ENCODE results near the gene MYRFL. TPM values are rescaled to one million over a fixed set of nuclear protein-coding genes. Genes with fewer than 3 reads are reported as not detected.

The MYRFL gene
- total and polyA plus RNA-seq, 11 donors = 0.13 to 0.96 (median 0.44) TPM; not detected in 2

DNA sequence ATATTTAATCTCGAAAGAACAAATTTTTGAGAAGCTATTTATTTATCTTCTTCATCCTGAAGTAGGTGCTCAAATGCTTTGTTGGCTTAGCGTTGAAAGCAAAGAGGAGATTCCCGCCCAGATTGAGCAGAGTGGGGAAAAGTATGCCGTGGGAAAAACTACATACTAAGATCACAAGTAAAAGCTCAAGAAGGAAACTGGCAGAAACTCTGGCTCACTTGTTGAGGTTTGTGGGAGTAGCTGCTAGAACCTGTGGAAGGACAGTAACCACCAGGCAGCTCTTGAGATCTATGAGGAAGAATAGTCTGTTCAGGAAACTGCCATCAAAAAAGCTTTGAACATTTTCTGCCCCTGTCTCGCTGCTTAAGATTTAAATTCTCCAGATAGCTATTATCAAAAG, 3.9 kb downstream of the MYRFL start:
- no peaks in the 10 kb centered on the region for H3K9me3 ChIP-seq
- WGBS, 4 donors = 72 to 76% (median 75%) methylated on average over 5 of the region's 5 CpGs
- no peak overlapping the region for H3K4me3 ChIP-seq
- peaks cover 0 to 9% (median 0%) of the 10 kb centered on the region in 12 donors for H3K4me1 ChIP-seq
- no peaks in the 10 kb centered on the region for H3K36me3 ChIP-seq
- ATAC-seq (no peak), DNase-seq (no peak)
- intact Hi-C loops (cut with DNase I) = no loop called here
- no peak overlapping the region for H3K27ac ChIP-seq
- no peak for TF ChIP-seq POLR2A (IDR thresholded peaks at IDR 0.05)
- TF ChIP-seq, protein P1, sequence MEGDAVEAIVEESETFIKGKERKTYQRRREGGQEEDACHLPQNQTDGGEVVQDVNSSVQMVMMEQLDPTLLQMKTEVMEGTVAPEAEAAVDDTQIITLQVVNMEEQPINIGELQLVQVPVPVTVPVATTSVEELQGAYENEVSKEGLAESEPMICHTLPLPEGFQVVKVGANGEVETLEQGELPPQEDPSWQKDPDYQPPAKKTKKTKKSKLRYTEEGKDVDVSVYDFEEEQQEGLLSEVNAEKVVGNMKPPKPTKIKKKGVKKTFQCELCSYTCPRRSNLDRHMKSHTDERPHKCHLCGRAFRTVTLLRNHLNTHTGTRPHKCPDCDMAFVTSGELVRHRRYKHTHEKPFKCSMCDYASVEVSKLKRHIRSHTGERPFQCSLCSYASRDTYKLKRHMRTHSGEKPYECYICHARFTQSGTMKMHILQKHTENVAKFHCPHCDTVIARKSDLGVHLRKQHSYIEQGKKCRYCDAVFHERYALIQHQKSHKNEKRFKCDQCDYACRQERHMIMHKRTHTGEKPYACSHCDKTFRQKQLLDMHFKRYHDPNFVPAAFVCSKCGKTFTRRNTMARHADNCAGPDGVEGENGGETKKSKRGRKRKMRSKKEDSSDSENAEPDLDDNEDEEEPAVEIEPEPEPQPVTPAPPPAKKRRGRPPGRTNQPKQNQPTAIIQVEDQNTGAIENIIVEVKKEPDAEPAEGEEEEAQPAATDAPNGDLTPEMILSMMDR (IDR thresholded peaks at IDR 0.05) = no peak
- H3K27me3 ChIP-seq = no peaks in the 10 kb centered on the region

DNA sequence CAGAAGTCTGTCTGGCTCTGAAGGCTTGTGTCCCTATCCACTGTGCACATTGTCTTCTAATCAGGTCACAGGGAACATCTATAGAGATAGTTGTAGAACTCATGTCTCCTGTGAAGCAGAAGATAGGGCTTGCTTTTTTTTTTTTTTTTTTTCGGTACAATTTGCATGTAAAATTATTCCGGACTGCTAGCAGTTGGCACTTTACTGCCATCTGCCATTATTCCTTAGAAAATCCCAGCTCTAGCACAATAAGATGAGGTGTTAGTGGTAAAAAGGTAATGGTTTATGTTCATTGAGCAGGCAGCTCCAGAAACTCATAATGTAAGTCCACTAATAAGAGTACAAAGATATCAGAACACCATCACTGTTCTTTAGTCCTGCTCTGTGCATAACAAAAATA, 8.7 kb downstream of the MYRFL start:
- intact Hi-C loops (cut with DNase I) = no loop called here
- peaks cover 0 to 9% (median 0%) of the 10 kb centered on the region in 12 donors for H3K4me1 ChIP-seq
- TF ChIP-seq, protein P1 (IDR thresholded peaks at IDR 0.05) = no peak
- no peak for TF ChIP-seq POLR2A (IDR thresholded peaks at IDR 0.05)
- no peaks in the 10 kb centered on the region for H3K9me3 ChIP-seq
- H3K36me3 ChIP-seq = no peaks in the 10 kb centered on the region
- no peak for DNase-seq
- 67 to 93% (median 81%) methylated on average over 2 of the region's 2 CpGs for WGBS, 4 donors
- no peak overlapping the region for H3K27ac ChIP-seq
- no peak for ATAC-seq
- no peaks in the 10 kb centered on the region for H3K27me3 ChIP-seq
- no peak overlapping the region for H3K4me3 ChIP-seq

DNA sequence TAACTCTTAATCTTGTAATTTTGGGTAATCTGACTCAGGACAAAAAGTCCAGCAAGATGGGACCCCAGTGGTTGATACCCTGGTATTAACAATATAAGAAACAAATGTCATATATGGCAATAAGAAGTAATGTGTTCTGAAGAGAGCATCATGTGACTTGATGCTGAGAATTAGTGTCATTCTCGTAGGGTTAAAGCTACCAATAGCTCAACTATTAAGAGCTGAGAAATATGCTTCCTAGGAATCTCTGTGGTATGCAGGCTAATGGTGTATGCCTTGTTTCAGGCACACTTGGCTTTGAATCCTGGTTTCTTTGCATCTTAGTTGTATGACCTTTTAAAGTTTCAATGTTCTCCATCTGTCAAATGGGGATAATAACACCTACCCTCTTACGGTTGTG, 9.1 kb downstream of the MYRFL start:
- H3K4me1 ChIP-seq = peaks cover 0 to 9% (median 0%) of the 10 kb centered on the region in 12 donors
- no peaks in the 10 kb centered on the region for H3K36me3 ChIP-seq
- no peak overlapping the region for H3K4me3 ChIP-seq
- WGBS, 4 donors = 75 to 94% (median 83%) methylated on average over 2 of the region's 2 CpGs
- DNase-seq (no peak), ATAC-seq (no peak)
- no peaks in the 10 kb centered on the region for H3K27me3 ChIP-seq
- no peaks in the 10 kb centered on the region for H3K9me3 ChIP-seq
- TF ChIP-seq, protein P1 (IDR thresholded peaks at IDR 0.05) = no peak
- TF ChIP-seq POLR2A (IDR thresholded peaks at IDR 0.05) = no peak
- no peak overlapping the region for H3K27ac ChIP-seq
- intact Hi-C loops (cut with DNase I) = no loop called here

DNA sequence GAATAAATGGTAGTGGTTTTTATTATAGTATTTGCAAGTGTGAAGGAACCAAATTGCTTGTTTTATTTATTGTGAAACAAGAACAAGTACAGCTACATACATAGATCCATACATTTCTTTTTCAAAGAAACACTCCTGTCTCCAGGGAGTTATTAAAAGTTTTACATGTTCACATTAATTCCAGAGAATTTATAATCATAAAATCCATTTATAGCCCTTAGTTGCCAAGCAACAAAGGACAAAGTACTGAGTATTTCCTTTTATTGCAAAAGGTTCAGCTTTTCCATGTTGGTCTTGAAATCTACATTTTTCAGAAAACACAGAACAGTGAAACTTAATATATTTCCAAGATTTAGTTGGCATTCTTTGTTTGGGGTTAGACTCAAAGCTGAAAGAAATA, 9.5 kb downstream of the MYRFL start:
- Histone ChIP-seq H3K27ac (no peak overlapping the region), H3K9me3 (no peaks in the 10 kb centered on the region), H3K27me3 (no peaks in the 10 kb centered on the region), H3K4me1 (peaks cover 0 to 9% (median 0%) of the 10 kb centered on the region in 12 donors), H3K36me3 (no peaks in the 10 kb centered on the region), H3K4me3 (no peak overlapping the region)
- DNase-seq (no peak), ATAC-seq (no peak)
- intact Hi-C loops (cut with DNase I) = no loop called here
- TF ChIP-seq, protein P1 (IDR thresholded peaks at IDR 0.05) = no peak
- no peak for TF ChIP-seq POLR2A (IDR thresholded peaks at IDR 0.05)
